ENCODE measurements around the gene NPIPA1.
"Not testable (repeated sequence)": the region's sequence is repeated elsewhere in the genome, so short reads cannot be mapped to it uniquely, and the experiment has no call there.

DNA sequence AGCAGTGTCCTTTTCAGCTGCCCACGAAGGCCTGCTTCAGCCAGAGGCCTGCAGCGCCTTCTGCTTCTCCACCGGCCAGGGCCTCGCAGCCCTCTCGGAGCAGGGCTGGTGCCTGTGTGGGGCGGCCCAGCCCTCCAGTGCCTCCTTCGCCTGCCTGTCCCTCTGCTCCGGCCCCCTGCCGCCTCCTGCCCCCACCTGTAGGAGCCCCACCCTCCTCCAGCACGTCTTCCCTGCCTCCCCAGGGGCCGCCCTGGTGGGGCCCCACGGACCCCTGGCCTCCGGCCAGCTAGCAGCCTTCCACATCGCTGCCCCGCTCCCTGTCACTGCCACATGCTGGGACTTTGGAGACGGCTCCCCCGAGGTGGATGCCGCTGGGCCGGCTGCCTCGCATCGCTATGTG, 18.7 kb upstream of the NPIPA1 start:
- TF ChIP-seq L3MBTL2 (conservative IDR thresholded peaks at IDR 0.05); ELF4 (IDR thresholded peaks at IDR 0.05); HDGF (IDR thresholded peaks at IDR 0.05; ENCODE audit: borderline replicate concordance); FOXM1 (IDR thresholded peaks at IDR 0.05; ENCODE audit: borderline replicate concordance); SP1 (IDR thresholded peaks at IDR 0.05); NFRKB (IDR thresholded peaks at IDR 0.05); FOXK2 (IDR thresholded peaks at IDR 0.05); BHLHE40 (IDR thresholded peaks at IDR 0.05; ENCODE audit: borderline replicate concordance); ARNT (IDR thresholded peaks at IDR 0.05); FOXA1 (IDR thresholded peaks at IDR 0.05); ZNF384 (IDR thresholded peaks at IDR 0.05): not testable (repeated sequence)
